ENCODE measurements around the gene PAGE2B.

The PAGE2B gene

GRCh38 chrX:55127692-55128091, 52.9 kb downstream of the PAGE2B start:
- H3K9ac ChIP-seq, result no peak overlapping the region
- H3K27ac ChIP-seq, result no peak overlapping the region
- no peak for TF ChIP-seq CTCF (IDR thresholded peaks at IDR 0.05)
- no peaks in the 10 kb centered on the region for H3K4me1 ChIP-seq
- H3K4me2 ChIP-seq (ENCODE audit: low read length), result no peak overlapping the region
- H3K27me3 ChIP-seq (ENCODE audit: control insufficient read depth, insufficient read depth, low read length), result no peaks in the 10 kb centered on the region
- no peak overlapping the region for H3K4me3 ChIP-seq (ENCODE audit: low read depth, low read length)
- H3K9me3 ChIP-seq (ENCODE audit: control insufficient read depth, low read length), result no peaks in the 10 kb centered on the region
- no peak overlapping the region for H2AFZ ChIP-seq
- H3K79me2 ChIP-seq, result no peaks in the 10 kb centered on the region
- H3K36me3 ChIP-seq (ENCODE audit: control insufficient read depth, insufficient read depth, low read length), result no peaks in the 10 kb centered on the region
